ENCODE data around the gene PNPLA7. TPM values are rescaled to one million over a fixed set of nuclear protein-coding genes. Genes with fewer than 3 reads are reported as not detected.

PNPLA7 gene
- total RNA-seq, 1 experiment from 2014 or later, result 1.3 TPM

DNA sequence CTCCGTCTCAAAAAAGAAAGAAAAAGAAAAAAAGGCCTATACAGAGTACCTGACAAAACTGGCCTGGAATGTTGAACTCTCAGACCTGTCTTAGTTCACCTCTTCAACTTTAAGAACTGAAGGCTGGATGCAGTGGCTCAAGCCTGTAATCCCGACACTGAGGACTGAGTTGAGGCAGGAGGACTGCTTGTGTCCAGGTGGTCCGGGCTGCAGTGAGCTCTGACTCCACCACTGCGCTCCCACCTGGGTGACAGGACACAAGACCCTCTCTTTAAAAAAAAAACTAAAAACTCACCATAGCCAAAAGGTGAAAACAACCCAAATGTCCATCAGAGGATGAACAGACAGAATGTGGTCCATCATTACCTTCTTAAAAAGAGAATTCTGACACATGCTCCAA, 7.9 kb upstream of the PNPLA7 start:
- TF ChIP-seq, protein P1, sequence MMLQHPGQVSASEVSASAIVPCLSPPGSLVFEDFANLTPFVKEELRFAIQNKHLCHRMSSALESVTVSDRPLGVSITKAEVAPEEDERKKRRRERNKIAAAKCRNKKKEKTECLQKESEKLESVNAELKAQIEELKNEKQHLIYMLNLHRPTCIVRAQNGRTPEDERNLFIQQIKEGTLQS (CRISPR knock-in tag; conservative IDR thresholded peaks at IDR 0.05), result no peak
- ChIA-PET CTCF (no interaction called here), POLR2A (interaction anchor here (0.5 kb wide), 1 partner anchor 544 kb away, joined by 3 read pairs; no protein-coding TSS in a partner anchor)
- DNase-seq (ENCODE audit: low spot score) (no peak), ATAC-seq (no peak)
- no peak overlapping the region for H3K4me3 Mint-ChIP-seq
- peaks cover 66% of the 10 kb centered on the region for H3K36me3 Mint-ChIP-seq
- H3K4me1 Mint-ChIP-seq, result no peaks in the 10 kb centered on the region
- H3K9me3 Mint-ChIP-seq, result no peaks in the 10 kb centered on the region
- no peak overlapping the region for H3K27ac Mint-ChIP-seq
- no peaks in the 10 kb centered on the region for H3K27me3 Mint-ChIP-seq (ENCODE audit: low read depth)

DNA sequence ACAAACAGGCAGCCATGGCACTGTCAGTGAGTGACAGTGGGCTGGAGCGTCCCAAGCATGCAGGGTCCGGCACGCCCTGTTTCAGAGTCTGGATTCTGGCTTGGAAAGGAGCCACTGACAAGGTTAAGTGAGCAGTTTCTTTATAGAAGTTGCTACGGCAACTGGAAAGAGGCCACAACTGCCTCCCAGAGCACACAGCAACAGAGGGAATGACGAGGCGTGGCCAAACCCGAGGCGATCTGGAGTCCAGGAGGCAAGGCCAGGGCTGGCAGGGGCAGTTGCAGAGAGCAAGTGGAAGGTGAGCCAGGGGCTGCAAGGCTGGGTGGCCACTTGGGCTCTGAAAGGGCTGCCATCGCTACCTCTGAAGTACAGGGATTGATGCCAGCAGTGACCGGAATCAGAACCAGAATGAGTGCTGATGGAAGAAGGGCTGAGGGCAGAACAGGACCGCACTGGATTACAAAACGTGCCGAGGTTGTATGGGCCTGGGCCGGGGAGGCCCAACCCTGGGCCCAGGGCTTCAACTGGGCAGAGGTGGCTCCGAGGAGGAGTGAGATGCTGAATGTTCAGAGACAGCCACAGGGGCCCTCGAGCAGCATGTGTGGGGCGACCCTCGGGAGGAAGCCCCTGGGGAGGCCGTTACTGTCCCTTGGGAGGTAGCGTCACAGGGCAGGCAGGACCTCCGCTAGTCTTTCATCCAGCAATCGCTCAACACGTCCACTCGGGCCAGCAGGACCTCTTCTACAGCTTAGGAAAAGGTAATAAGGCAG, 6.1 kb upstream of the PNPLA7 start:
- Mint-ChIP-seq H3K4me1 (peaks cover 4% of the 10 kb centered on the region), H3K9me3 (no peaks in the 10 kb centered on the region), H3K27ac (no peak overlapping the region), H3K4me3 (no peak overlapping the region), H3K27me3 (ENCODE audit: low read depth) (no peaks in the 10 kb centered on the region), H3K36me3 (peaks cover 55% of the 10 kb centered on the region)
- ChIA-PET CTCF (no interaction called here), POLR2A (no interaction called here)
- DNase-seq (ENCODE audit: low spot score) (no peak), ATAC-seq (no peak)
- TF ChIP-seq, protein P2, sequence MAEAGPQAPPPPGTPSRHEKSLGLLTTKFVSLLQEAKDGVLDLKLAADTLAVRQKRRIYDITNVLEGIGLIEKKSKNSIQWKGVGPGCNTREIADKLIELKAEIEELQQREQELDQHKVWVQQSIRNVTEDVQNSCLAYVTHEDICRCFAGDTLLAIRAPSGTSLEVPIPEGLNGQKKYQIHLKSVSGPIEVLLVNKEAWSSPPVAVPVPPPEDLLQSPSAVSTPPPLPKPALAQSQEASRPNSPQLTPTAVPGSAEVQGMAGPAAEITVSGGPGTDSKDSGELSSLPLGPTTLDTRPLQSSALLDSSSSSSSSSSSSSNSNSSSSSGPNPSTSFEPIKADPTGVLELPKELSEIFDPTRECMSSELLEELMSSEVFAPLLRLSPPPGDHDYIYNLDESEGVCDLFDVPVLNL (CRISPR knock-in tag; IDR thresholded peaks at IDR 0.05; ENCODE audit: borderline replicate concordance, low read depth), result no peak
- TF ChIP-seq SMAD4 (CRISPR knock-in tag; IDR thresholded peaks at IDR 0.05), result no peak
- TF ChIP-seq, protein P3, sequence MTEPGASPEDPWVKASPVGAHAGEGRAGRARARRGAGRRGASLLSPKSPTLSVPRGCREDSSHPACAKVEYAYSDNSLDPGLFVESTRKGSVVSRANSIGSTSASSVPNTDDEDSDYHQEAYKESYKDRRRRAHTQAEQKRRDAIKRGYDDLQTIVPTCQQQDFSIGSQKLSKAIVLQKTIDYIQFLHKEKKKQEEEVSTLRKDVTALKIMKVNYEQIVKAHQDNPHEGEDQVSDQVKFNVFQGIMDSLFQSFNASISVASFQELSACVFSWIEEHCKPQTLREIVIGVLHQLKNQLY (CRISPR knock-in tag; IDR thresholded peaks at IDR 0.05), result no peak
- no peak for TF ChIP-seq JUN (CRISPR knock-in tag; IDR thresholded peaks at IDR 0.05)
- no peak for TF ChIP-seq NFATC4 (CRISPR knock-in tag; IDR thresholded peaks at IDR 0.05)
- TF ChIP-seq, protein P4, sequence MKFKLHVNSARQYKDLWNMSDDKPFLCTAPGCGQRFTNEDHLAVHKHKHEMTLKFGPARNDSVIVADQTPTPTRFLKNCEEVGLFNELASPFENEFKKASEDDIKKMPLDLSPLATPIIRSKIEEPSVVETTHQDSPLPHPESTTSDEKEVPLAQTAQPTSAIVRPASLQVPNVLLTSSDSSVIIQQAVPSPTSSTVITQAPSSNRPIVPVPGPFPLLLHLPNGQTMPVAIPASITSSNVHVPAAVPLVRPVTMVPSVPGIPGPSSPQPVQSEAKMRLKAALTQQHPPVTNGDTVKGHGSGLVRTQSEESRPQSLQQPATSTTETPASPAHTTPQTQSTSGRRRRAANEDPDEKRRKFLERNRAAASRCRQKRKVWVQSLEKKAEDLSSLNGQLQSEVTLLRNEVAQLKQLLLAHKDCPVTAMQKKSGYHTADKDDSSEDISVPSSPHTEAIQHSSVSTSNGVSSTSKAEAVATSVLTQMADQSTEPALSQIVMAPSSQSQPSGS (CRISPR knock-in tag; IDR thresholded peaks at IDR 0.05; ENCODE audit: borderline replicate concordance, low read depth), result no peak
- TF ChIP-seq OVOL2 (CRISPR knock-in tag; IDR thresholded peaks at IDR 0.05; ENCODE audit: borderline replicate concordance), result no peak
- TF ChIP-seq, protein P5, sequence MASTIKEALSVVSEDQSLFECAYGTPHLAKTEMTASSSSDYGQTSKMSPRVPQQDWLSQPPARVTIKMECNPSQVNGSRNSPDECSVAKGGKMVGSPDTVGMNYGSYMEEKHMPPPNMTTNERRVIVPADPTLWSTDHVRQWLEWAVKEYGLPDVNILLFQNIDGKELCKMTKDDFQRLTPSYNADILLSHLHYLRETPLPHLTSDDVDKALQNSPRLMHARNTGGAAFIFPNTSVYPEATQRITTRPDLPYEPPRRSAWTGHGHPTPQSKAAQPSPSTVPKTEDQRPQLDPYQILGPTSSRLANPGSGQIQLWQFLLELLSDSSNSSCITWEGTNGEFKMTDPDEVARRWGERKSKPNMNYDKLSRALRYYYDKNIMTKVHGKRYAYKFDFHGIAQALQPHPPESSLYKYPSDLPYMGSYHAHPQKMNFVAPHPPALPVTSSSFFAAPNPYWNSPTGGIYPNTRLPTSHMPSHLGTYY (CRISPR knock-in tag; IDR thresholded peaks at IDR 0.05), result no peak
- TF ChIP-seq, protein P6, sequence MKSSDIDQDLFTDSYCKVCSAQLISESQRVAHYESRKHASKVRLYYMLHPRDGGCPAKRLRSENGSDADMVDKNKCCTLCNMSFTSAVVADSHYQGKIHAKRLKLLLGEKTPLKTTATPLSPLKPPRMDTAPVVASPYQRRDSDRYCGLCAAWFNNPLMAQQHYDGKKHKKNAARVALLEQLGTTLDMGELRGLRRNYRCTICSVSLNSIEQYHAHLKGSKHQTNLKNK (CRISPR knock-in tag; IDR thresholded peaks at IDR 0.05), result no peak
- TF ChIP-seq ZNF138 (CRISPR knock-in tag; conservative IDR thresholded peaks at IDR 0.05), result no peak
- TF ChIP-seq ZNF263 (CRISPR knock-in tag; IDR thresholded peaks at IDR 0.05; ENCODE audit: low read depth), result no peak
- TF ChIP-seq, protein P7, sequence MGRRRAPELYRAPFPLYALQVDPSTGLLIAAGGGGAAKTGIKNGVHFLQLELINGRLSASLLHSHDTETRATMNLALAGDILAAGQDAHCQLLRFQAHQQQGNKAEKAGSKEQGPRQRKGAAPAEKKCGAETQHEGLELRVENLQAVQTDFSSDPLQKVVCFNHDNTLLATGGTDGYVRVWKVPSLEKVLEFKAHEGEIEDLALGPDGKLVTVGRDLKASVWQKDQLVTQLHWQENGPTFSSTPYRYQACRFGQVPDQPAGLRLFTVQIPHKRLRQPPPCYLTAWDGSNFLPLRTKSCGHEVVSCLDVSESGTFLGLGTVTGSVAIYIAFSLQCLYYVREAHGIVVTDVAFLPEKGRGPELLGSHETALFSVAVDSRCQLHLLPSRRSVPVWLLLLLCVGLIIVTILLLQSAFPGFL (CRISPR knock-in tag; IDR thresholded peaks at IDR 0.05; ENCODE audit: borderline replicate concordance), result no peak
- TF ChIP-seq GABPB1 (CRISPR knock-in tag; IDR thresholded peaks at IDR 0.05), result no peak
- no peak for TF ChIP-seq NFE2L1 (CRISPR knock-in tag; IDR thresholded peaks at IDR 0.05)
- TF ChIP-seq, protein P8, sequence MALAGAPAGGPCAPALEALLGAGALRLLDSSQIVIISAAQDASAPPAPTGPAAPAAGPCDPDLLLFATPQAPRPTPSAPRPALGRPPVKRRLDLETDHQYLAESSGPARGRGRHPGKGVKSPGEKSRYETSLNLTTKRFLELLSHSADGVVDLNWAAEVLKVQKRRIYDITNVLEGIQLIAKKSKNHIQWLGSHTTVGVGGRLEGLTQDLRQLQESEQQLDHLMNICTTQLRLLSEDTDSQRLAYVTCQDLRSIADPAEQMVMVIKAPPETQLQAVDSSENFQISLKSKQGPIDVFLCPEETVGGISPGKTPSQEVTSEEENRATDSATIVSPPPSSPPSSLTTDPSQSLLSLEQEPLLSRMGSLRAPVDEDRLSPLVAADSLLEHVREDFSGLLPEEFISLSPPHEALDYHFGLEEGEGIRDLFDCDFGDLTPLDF (CRISPR knock-in tag; IDR thresholded peaks at IDR 0.05), result no peak
- TF ChIP-seq, protein P9, sequence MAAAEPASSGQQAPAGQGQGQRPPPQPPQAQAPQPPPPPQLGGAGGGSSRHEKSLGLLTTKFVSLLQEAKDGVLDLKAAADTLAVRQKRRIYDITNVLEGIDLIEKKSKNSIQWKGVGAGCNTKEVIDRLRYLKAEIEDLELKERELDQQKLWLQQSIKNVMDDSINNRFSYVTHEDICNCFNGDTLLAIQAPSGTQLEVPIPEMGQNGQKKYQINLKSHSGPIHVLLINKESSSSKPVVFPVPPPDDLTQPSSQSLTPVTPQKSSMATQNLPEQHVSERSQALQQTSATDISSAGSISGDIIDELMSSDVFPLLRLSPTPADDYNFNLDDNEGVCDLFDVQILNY (CRISPR knock-in tag; IDR thresholded peaks at IDR 0.05), result no peak
- no peak for TF ChIP-seq TCF7 (CRISPR knock-in tag; IDR thresholded peaks at IDR 0.05; ENCODE audit: low read depth)
- no peak for TF ChIP-seq FOXP1 (CRISPR knock-in tag; IDR thresholded peaks at IDR 0.05; ENCODE audit: borderline replicate concordance)
- TF ChIP-seq, protein P10, sequence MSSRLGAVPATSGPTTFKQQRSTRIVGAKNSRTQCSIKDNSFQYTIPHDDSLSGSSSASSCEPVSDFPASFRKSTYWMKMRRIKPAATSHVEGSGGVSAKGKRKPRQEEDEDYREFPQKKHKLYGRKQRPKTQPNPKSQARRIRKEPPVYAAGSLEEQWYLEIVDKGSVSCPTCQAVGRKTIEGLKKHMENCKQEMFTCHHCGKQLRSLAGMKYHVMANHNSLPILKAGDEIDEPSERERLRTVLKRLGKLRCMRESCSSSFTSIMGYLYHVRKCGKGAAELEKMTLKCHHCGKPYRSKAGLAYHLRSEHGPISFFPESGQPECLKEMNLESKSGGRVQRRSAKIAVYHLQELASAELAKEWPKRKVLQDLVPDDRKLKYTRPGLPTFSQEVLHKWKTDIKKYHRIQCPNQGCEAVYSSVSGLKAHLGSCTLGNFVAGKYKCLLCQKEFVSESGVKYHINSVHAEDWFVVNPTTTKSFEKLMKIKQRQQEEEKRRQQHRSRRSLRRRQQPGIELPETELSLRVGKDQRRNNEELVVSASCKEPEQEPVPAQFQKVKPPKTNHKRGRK (CRISPR knock-in tag; IDR thresholded peaks at IDR 0.05; ENCODE audit: borderline replicate concordance), result no peak
